ENCODE measurements around the gene PLB1.

DNA sequence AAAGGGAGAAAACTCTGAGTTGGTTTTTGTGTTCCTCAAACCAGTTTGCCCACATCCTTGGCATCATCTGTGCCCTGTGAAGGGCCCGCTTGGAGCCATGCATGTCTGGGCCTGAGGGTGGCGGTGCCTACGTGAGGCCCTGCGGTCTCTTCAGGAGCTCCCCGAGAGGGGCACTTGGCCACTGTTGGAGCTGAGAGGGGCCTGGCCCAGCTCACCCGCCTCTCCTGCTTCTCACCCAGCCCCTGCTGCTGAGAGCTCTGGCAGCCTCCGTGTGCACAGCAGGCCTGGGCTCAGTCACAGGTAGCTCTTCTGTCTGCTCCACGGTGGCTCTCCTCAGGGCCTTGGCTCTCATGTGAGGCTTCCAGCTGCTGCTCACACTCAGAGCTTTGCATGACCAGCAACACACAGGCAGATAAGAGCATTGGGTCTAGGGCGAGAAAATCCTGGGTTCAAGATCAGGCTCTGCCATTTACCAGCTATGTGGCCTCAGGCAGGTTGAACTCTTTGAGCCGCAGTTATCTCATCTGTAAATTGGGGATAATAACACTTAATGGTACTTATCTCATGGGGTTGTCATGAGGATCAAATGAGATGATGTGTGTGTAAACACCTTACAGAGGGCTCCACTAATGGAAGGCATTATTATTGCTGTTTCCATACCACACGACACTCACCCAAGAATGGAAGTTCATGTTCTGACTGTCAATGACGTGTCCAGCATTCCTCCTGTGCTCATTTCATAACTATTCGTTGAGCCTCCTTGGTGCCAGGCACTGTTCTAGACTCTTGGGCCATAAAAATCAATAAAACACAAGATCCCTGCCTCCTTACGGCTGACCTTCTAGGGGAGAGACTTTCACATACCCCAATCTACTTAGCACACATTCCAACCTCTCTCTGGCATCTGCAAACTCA is 41.6 kb upstream of the PLB1 start:
- TF ChIP-seq TAF1 (IDR thresholded peaks at IDR 0.05; ENCODE audit: low read depth, low read length) (no peak), PAX5 (IDR thresholded peaks at IDR 0.05; ENCODE audit: insufficient read depth, low read length, severe bottlenecking) (no peak), POLR2AphosphoS5 (IDR thresholded peaks at IDR 0.05; ENCODE audit: low read depth, low read length) (no peak), POLR2A (IDR thresholded peaks at IDR 0.05; ENCODE audit: low read depth, low read length) (no peak), POU2F2 (IDR thresholded peaks at IDR 0.05; ENCODE audit: low read depth, low read length) (no peak)

Measured in GM12891 (cell line).